Adipose tissue (tissue), 3 donors: Measurements from ENCODE around the gene HACD1. TPM values are rescaled to one million over a fixed set of nuclear protein-coding genes. Genes with fewer than 3 reads are reported as not detected.

Experiments used
- H3K27ac ChIP-seq: one replicate; pipeline ENCODE4 v1.5.1; 2013; ENCODE audit warnings: low read depth, low read length
- WGBS, 3 donors: extraction: QIAGEN DNeasy Blood & Tissue Kit; methylation state at CpG; one replicate each; pipeline ENCODE4 v1.1.7; 2013; 5-methylcytosine and 5-hydroxymethylcytosine counted together
- polyA plus RNA-seq, 3 donors: library from polyadenylated mRNA; stranded (reverse); fragments of 200-250 nt; gene quantifications; one replicate each; pipeline ENCODE4 v1.2.3, GENCODE V29; 2013
- donor health status: healthy with polysubstance abuse.
- donor health status: Bipolar disorder and iron deficiency.
- donor health status: healthy.

HACD1 gene, protein sequence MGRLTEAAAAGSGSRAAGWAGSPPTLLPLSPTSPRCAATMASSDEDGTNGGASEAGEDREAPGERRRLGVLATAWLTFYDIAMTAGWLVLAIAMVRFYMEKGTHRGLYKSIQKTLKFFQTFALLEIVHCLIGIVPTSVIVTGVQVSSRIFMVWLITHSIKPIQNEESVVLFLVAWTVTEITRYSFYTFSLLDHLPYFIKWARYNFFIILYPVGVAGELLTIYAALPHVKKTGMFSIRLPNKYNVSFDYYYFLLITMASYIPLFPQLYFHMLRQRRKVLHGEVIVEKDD
- 10 to 100 TPM in 2 of 3 donors, 1 to 10 TPM in 1; 6.6 to 25.7 (median 17.4) TPM for polyA plus RNA-seq

- 0 to 1% (median 0%) methylated on average over 50 to 92 of the region's 92 CpGs for WGBS, 3 donors
- no peak within 1 kb of the TSS for H3K27ac ChIP-seq
These were observed at the start of gene HACD1 for GRCh38 chr10:17617031-17617911. HACD1 (minus strand) TSS chr10:17617374; CDS start chr10:17617339, 35 bp downstream.

DNA sequence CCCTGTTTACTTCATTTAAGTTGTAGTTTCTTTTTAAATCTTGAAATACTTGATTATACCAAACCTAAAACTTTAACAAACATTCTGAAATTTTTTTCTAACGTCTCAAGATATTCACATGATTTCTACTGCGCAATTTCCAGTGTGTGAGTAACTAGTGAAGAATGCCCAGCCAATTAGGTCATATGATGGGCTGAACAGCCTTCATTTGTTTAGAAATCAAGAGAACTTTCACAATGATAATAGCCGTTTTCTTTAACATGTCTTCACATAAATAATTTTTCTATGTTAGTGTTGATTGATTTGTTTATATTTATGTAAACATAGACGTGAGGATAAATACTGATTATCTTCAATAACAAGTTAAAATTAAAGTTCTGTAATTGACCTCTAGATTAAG, 48.6 kb upstream of the HACD1 start:
- WGBS, 3 donors: 35 to 46% (median 42%) methylated on average over 4 of the region's 4 CpGs
- H3K27ac ChIP-seq: no peak overlapping the region

GRCh38 chr10:17663450-17663849, 46.3 kb upstream of the HACD1 start:
- H3K27ac ChIP-seq: no peak overlapping the region
- 67 to 75% (median 70%) methylated on average over 1 of the region's 1 CpG for WGBS, 3 donors

DNA sequence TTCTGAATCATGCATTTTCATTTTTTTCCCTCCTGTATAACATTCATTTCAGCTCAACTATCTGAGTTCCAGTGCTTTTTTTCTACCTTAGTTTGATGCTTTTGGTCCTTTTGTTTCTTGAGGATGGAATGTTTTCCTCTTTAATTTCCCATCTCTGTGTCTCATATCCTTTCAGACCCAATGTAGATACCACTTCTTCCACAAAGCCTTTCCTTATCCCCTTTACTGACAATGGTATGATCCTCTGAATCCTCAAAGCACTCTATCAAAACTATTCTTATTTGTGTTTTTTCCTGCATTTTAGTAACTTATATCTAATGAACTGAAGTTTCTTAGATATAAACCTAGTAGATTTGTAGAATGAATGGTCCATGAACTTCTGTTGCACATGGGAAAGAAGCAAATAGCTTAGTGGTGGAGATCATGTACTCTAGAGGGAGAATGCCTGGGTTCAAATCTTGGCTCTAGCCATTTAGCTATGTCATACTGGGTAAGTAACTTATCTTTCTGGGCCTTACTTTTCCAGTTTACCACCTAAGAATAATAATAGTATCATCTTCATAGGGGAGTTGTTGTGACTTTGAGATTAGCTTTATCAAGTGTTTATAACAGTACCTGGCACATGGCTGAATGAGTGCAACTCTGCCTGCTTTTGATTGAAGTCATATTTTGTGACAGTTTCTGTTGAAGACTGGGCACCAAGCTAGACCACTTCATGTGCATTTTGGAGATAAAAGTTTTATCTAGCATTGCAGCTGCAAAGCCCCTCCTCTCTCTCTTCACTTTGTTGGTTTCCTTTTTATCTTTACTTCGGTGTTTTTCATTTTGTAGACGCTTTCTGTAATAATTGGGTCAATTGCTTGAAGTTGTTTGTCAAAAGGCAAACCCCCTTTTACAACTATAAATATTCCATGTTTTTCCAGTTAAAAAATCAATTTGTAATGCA, 45.3 kb upstream of the HACD1 start:
- no peak overlapping the region for H3K27ac ChIP-seq

GRCh38 chr10:17661510-17661909, 44.3 kb upstream of the HACD1 start:
- H3K27ac ChIP-seq: no peak overlapping the region
- WGBS, 3 donors: 86 to 90% (median 88%) methylated on average over 3 of the region's 3 CpGs

More for the DNA sequence above, 45.3 kb upstream of the HACD1 start:
- 62 to 82% (median 78%) methylated on average over 2 of the region's 2 CpGs for WGBS, 3 donors

DNA sequence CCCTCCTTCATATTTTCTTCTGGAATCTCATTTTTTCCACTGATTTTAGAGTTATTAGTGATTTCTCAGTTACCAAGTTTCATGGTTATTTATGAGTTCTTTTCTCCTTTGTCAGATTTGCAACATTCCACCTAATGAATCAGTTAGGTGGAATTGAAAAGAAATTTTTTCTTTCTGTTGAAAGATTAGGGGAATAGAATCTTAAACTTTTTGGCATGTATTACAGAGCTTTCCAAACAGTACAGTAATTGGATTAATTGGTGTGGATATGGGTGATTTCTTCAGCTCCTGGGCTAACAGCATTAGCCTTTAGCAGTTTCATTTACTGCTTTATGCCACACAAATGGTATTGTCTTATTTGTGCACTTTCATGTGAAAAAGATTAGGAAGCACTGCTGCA, 43.7 kb upstream of the HACD1 start:
- no peak overlapping the region for H3K27ac ChIP-seq

- WGBS, 3 donors: 74 to 95% (median 84%) methylated on average over 4 of the region's 4 CpGs
- H3K27ac ChIP-seq: no peak overlapping the region
These were observed 42.2 kb upstream of the HACD1 start for GRCh38 chr10:17659365-17659764.

DNA sequence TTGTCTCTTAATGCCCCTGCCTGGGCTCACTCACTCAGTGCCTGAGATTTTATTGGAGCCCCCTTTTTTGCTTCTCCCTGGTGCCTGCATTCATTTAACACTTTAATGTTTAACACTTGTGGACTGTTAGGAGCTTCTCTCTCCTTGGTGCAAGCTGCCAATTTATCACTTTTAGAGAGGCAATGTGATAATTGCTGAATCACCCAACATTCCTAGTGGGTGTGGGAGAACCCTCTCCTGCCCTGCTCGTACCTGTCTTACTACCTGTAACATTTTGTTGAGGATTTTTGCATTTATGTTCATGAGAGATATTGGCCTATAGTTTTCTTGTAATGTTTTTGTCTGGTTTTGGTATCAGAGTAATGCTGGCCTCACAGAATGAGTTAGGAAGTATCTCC, 39.9 kb upstream of the HACD1 start:
- WGBS, 3 donors: 81 to 91% (median 81%) methylated on average over 1 of the region's 1 CpG
- no peak overlapping the region for H3K27ac ChIP-seq

DNA sequence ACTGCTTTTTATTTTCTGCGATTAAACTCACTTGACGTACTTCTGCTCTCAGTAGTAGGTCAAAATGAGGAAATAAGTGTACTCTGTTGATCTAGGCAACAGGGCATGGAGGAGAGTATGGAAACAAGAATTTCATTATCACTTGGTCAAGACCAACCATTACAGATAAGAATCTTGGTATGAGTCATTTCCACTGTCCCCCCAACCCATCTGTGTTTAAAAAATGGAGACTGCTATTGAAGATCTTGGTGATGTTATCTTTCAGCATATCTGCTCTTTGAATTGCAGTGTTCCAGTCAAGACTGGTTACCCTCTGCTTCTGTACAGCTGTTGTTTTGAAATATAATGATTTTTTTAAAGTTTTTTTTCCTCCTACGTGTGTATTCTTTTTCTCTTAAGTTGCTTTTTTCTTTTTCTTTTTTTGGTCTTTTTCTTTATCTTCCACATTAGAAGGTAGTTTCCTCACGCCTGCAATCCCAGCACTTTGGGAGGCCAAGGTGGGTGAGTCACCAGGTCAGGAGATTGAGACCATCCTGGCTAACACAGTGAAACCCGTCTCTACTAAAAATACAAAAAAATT, 38.5 kb upstream of the HACD1 start:
- WGBS, 3 donors: 80 to 92% (median 85%) methylated on average over 5 of the region's 5 CpGs
- H3K27ac ChIP-seq: no peak overlapping the region

DNA sequence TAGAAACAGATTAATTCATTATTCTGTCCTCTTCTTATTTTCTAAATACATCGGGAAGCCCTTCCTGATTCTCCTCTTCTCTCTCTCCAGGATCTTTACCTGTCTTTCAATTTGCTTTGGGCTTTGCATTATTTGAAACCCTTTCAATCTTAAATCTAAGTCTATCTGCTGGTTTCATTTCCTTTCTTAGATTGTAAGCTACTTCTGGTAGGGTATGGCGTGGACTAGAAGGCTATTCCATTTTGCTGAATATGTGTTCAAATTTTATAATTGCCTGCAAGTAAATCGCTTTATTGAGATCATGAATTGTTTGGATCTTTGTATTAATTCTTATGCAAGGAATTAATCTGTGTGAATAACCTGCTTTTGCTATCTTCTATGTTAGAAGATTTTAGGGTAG, 37.8 kb upstream of the HACD1 start:
- no peak overlapping the region for H3K27ac ChIP-seq
- 94 to 95% (median 94%) methylated on average over 3 of the region's 3 CpGs for WGBS, 3 donors

GRCh38 chr10:17652585-17652984, 35.4 kb upstream of the HACD1 start:
- H3K27ac ChIP-seq: no peak overlapping the region

DNA sequence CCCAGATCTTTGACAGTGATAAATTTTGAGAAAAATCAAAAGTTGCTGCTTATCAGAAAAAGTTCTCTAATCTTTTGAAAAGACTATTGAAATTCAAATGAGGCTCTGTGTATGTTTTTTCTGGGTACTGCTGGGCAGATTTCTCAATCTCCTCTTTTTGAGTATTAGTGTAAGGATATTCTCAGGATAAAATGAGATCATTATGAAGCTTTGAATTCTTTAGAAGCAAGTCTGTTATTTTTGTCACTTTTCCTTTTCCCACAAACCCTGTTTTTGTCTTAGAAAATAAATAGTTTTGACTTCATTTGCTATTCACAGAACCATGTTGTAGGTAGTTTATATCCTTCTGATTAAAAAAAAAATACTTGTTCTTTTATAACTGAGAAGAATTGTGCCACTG, 34.7 kb upstream of the HACD1 start:
- no peak overlapping the region for H3K27ac ChIP-seq

GRCh38 chr10:17650416-17650815, 33.2 kb upstream of the HACD1 start:
- H3K27ac ChIP-seq: no peak overlapping the region

GRCh38 chr10:17649836-17650235, 32.7 kb upstream of the HACD1 start:
- H3K27ac ChIP-seq: no peak overlapping the region
- 82 to 94% (median 86%) methylated on average over 2 of the region's 2 CpGs for WGBS, 3 donors

More at GRCh38 chr10:17650416-17650815, 33.2 kb upstream of the HACD1 start:
- 93 to 96% (median 95%) methylated on average over 8 of the region's 8 CpGs for WGBS, 3 donors

DNA sequence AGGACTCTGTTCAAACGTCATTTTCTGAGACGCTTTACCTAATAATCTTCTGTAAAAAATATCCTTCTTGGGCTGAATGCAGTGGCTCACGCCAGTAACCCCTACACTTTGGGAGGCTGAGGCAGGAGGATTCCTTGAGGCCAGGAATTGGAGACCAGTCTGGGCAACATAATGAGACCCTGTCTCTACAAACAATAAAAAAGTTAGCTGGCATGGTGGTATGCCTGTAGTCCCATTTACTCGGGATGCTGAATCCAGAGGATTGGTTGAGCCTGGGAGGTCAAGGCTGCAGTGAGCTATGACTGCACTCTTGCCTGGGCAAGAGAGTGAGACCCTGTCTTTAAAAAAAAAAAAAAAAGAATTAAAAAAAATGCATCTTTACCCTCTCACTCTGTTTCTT, 31.9 kb upstream of the HACD1 start:
- no peak overlapping the region for H3K27ac ChIP-seq
- 92 to 94% (median 92%) methylated on average over 4 of the region's 4 CpGs for WGBS, 3 donors

DNA sequence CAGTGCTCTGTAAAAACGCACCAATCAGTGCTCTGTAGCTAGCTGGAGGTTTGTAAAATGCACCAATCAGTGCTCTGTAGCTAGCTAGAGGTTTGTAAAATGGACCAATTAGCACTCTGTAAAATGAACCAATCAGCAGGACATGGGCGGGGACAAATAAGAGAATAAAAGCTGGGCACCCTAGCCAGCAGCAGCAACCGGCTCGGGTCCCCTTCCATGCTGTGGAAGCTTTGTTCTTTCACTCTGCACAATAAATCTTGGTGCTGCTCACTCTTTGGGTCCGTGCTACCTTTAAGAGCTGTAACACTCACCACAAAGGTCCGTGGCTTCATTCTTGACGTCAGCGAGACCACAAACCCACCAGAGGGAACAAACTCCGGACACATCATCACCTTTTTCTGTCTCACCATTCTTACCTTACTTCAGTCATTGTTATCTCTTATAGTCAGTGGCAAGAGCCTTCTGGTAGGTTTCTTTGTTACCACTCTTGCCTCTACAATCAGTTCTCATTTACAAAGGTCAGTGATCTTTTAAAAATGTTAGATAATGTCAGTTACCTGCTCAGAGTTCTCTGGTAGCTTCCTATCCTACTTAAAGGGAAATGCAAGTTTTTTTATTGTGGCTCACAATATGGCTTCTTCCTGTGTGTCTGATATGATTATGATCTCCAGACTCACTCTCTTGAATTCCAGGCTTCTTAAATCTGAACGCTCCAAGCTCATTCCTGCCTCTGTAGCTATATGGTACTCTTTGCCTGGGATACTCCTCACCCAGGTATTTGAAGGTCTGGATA, 31.3 kb upstream of the HACD1 start:
- no peak overlapping the region for H3K27ac ChIP-seq
- 76 to 90% (median 85%) methylated on average over 10 of the region's 10 CpGs for WGBS, 3 donors

DNA sequence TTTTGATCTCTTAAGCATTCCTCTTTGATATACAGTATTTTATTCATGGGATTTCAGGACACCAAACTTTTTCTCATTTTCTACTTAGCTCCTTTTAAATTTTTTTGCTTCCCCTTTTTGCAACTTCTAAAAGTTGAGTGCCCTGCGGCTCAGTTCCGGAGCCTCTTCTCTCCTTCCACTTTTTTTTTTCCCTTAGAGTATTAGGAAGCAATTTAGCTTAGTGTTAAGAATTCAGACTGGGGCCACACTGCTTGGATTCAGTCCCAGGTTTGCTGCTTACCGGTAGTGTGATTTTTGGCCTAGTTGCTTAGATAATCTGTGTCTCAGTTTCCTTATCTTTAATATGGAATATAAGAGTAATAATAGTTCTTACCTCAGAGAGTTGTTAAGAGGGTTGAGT, 30.2 kb upstream of the HACD1 start:
- no peak overlapping the region for H3K27ac ChIP-seq
- WGBS, 3 donors: 37 to 61% (median 58%) methylated on average over 3 of the region's 3 CpGs
